Neural crest cell (in vitro differentiated cells): ENCODE data around the gene KRTAP10-9. TPM values are rescaled to one million over a fixed set of nuclear protein-coding genes. Genes with fewer than 3 reads are reported as not detected.
"Not testable (repeated sequence)": the region's sequence is repeated elsewhere in the genome, so short reads cannot be mapped to it uniquely, and the experiment has no call there.

Experiments
- DNase-seq: peaks from one replicate; pipeline ENCODE4 v3.0.0; 2021; ENCODE audit warnings: low read depth, mixed read lengths, low spot score
- H3K27ac Mint-ChIP-seq: one replicate; pipeline ENCODE4 v1.8.0; 2021; ENCODE audit warnings: mild to moderate bottlenecking, mixed read lengths; ENCODE audit not compliant: unreplicated experiment
- H3K27me3 Mint-ChIP-seq: 2 replicates; pipeline ENCODE4 v1.8.0; 2021; ENCODE audit warnings: low read depth, mild to moderate bottlenecking, mixed read lengths
- H3K36me3 Mint-ChIP-seq: 2 replicates; pipeline ENCODE4 v1.8.0; 2021; ENCODE audit warnings: low read depth, mild to moderate bottlenecking, mixed read lengths
- H3K4me1 Mint-ChIP-seq: 2 replicates; pipeline ENCODE4 v1.8.0; 2021; ENCODE audit warnings: mixed read lengths
- H3K4me3 Mint-ChIP-seq: one replicate; pipeline ENCODE4 v1.8.0; 2021; ENCODE audit warnings: mild to moderate bottlenecking, mixed read lengths
- H3K9me3 Mint-ChIP-seq: 2 replicates; pipeline ENCODE4 v1.8.0; 2021; ENCODE audit warnings: mixed read lengths
- long read RNA-seq: library from polyadenylated mRNA; unstranded; transcript quantifications from one replicate; pipeline ENCODE4 v2.0.0, GENCODE V29; 2020
- total RNA-seq: library from RNA; stranded (reverse); gene quantifications from 2 replicates; pipeline ENCODE4 v1.2.1, GENCODE V29; 2021
- TF ChIP-seq, protein P1 (sequence below): fragments of 200-600 bp; sonication (generic); conservative IDR thresholded peaks from 2 replicates; pipeline ENCODE4 v1.5.0; 2021; ENCODE audit warnings: antibody characterized with exemption, mild to moderate bottlenecking

Gene KRTAP10-9, protein sequence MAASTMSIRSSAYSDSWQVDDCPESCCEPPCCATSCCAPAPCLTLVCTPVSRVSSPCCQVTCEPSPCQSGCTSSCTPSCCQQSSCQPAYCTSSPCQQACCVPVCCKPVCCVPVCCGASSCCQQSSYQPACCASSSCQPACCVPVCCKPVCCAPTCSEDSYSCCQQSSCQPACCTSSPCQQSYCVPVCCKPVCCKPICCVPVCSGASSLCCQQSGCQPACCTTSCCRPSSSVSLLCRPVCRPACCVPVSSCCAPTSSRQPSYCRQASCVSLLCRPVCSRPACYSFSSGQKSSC
- not detected in 2 replicates for total RNA-seq
- long read RNA-seq = 0 reads

DNA sequence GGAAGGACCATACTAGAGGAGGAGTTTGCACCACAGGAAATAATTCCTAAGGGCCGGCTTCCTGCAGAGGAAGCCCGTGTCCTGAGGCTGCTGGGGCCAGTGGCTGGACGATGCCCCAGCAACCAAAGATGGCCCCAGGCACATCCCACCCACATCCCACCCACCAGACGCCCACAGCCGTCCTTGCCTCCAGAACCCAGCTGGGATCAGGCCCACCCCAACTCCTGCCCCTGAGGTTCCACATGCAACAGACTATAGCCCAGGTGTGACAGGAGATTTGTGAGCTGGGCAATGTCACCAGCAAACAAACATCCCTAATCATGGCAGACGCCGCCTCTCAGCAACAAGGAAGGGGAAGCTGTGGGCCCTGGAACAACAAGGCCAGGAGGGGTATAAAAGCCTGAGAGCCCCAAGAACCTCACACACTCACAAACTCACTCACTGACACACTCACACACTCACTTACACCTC is at the start of gene KRTAP10-9:
KRTAP10-9 (plus strand) TSS at position 421 of the 471 bp plus-strand sequence. CDS start 79 bp downstream, outside the sequence.
- Mint-ChIP-seq H3K27me3 (peaks cover 4% of the 10 kb centered on the region), H3K9me3 (peaks cover 37% of the 10 kb centered on the region), H3K27ac (no peak within 1 kb of the TSS), H3K36me3 (peaks cover 10% of the 10 kb centered on the region), H3K4me3 (no peak within 1 kb of the TSS), H3K4me1 (no peaks in the 10 kb centered on the region)
- no peak for DNase-seq
- TF ChIP-seq, protein P1, sequence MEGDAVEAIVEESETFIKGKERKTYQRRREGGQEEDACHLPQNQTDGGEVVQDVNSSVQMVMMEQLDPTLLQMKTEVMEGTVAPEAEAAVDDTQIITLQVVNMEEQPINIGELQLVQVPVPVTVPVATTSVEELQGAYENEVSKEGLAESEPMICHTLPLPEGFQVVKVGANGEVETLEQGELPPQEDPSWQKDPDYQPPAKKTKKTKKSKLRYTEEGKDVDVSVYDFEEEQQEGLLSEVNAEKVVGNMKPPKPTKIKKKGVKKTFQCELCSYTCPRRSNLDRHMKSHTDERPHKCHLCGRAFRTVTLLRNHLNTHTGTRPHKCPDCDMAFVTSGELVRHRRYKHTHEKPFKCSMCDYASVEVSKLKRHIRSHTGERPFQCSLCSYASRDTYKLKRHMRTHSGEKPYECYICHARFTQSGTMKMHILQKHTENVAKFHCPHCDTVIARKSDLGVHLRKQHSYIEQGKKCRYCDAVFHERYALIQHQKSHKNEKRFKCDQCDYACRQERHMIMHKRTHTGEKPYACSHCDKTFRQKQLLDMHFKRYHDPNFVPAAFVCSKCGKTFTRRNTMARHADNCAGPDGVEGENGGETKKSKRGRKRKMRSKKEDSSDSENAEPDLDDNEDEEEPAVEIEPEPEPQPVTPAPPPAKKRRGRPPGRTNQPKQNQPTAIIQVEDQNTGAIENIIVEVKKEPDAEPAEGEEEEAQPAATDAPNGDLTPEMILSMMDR = no peak

DNA sequence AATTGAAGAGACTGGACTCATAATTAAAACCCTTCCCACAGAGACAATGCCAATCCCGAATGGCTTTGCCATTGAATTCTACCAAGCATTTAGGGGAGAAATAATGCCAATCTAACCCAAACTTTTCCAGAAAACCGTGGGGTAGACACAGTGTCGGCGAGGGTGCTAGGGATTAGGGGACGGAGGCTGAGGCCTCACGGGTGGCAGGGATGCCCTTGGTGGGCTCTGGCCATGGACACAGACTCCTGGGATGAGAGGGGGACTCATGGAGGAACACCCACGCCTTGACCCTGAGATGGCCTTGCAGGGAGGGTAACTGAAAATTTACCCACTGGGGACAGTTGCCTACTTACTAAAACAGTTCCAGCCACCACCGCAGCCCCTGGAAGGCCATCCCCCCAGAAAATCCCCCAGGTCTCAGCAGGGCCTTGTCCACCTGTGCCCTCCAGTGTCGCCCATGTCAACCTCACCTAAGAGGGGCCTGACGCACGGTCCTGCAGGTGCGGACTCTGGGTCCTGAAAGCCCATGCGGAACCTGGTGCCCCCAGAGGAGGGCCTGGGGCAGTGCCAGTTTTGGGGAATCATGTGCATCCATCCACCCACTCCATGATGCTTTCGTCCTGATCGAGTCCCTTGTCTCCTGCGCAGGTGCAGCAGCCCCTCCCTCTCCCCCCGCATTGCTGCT is 48.4 kb upstream of the KRTAP10-9 start:
- Mint-ChIP-seq H3K36me3 (peaks cover 17% of the 10 kb centered on the region), H3K4me3 (no peak overlapping the region), H3K27ac (no peak overlapping the region), H3K27me3 (peaks cover 9% of the 10 kb centered on the region), H3K4me1 (peaks cover 6% of the 10 kb centered on the region), H3K9me3 (peaks cover 12% of the 10 kb centered on the region)
- no peak for DNase-seq
- TF ChIP-seq, protein P1 = no peak

DNA sequence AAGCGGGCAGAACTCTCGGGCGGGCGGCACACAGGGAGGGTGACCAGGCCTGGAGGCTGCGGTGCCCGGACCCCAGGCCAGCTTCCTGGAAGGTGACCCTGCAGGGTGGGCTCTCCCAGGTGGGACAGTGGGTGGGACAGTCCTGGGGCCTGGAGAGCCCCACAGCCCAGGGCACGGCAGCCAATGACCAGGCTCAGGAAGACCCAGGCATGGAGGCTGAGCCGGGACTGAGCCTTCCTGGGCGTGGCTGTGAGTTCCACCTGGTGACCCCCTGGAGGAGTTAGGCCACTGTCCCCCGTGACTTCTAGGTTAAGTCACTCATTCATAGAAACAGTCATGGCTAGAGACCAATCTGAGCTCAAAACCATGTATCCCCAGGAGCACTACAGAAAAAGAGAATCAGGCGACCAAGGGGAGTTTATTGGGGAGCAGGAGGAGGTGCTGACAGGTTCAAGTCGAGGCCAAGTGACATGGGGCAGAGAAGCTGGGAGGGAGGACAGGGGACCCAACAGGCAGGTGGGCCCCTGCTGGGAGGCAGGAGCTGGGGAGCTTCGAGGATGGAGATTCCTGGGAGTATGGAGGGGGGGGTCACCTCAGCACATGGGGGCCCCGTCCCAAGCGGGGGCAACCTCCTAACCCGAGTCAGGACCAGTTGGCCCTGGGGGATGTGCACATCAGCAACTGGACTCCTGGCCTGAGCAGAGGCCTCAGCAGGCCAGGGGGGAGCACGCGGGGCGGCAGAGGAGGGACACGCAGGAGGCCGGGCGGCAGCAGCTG is 47.6 kb upstream of the KRTAP10-9 start:
- TF ChIP-seq, protein P1 = no peak
- peaks cover 7% of the 10 kb centered on the region for H3K4me1 Mint-ChIP-seq
- H3K9me3 Mint-ChIP-seq = peaks cover 12% of the 10 kb centered on the region
- H3K4me3 Mint-ChIP-seq = no peak overlapping the region
- H3K27ac Mint-ChIP-seq = peak overlapping the region; percentile 55
- peaks cover 17% of the 10 kb centered on the region for H3K36me3 Mint-ChIP-seq
- no peak for DNase-seq
- peaks cover 15% of the 10 kb centered on the region for H3K27me3 Mint-ChIP-seq

DNA sequence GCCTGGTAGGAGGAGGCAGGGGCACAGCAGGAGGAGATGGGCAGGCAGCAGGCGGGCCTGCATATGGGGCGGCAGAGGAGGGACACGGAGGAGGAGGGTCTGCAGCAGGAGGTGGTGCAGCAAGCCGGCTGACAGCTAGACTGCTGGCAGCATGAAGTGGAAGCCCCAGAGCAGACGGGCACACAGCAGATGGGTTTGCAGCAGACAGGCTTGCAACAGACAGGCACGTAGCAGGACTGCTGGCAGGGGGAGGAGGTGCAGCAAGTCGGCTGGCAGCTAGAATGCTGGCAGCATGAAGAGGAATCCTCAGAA is 47.1 kb upstream of the KRTAP10-9 start:
- Mint-ChIP-seq H3K4me3 (no peak overlapping the region), H3K36me3 (peaks cover 17% of the 10 kb centered on the region), H3K27me3 (peaks cover 18% of the 10 kb centered on the region), H3K4me1 (peaks cover 7% of the 10 kb centered on the region), H3K27ac (no peak overlapping the region), H3K9me3 (peaks cover 12% of the 10 kb centered on the region)
- no peak for DNase-seq
- TF ChIP-seq, protein P1 = no peak

DNA sequence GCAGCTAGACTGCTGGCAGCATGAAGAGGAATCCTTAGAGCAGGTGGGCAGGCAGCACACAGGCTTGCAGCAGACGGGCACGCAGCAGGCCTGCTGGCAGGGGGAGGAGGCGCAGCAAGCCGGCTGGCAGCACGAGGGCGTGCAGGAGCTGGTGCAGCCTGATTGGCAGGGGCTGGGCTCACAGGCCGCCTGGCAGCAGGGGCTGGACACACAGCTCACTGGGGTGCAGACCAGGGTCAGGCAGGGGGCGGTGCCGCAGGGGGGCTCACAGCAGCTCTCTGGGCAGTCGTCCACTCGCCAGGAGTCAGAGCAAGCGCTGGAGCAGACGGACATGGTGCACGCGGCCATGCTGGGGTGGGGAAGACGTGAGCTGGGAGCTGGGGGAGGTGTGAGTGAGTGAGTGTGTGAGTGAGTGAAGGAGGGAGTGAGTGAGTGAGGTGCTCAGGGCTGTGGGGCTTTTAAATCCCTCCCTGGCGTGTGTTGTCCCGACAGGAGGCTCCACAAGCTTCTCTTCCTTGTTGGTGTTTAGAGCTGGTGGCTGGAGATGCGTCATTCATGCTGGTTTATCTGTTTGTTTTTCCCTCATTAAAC is 46.6 kb upstream of the KRTAP10-9 start, which contains the start of gene KRTAP10-5:
KRTAP10-5 (minus strand) TSS at position 374 of the 591 bp plus-strand sequence; CDS start at position 348, 26 bp downstream.
- H3K27me3 Mint-ChIP-seq = peaks cover 21% of the 10 kb centered on the region
- H3K36me3 Mint-ChIP-seq = peaks cover 17% of the 10 kb centered on the region
- H3K4me1 Mint-ChIP-seq, H3K27ac Mint-ChIP-seq, H3K4me3 Mint-ChIP-seq, DNase-seq: not testable (repeated sequence)
- H3K9me3 Mint-ChIP-seq = peaks cover 12% of the 10 kb centered on the region
